CD14-positive monocyte (primary cell): ENCODE measurements around the gene TBXAS1. TPM values are rescaled to one million over a fixed set of nuclear protein-coding genes. Genes with fewer than 3 reads are reported as not detected.

Experiments
- DNase-seq, 3 donors: peaks; one replicate each; pipeline ENCODE4 v3.0.0-alpha.2; 2011 to 2022
- H2AFZ ChIP-seq: 2 replicates; pipeline ENCODE4 v1.6.0; 2012; ENCODE audit warnings: mild to moderate bottlenecking, low read depth, low read length, inconsistent platforms; ENCODE audit not compliant: insufficient read depth, poor library complexity, severe bottlenecking
- H3K27ac ChIP-seq, 2 donors: 1 replicate in 1 of 2; 2 replicates in 1 of 2; pipeline ENCODE4 v1.5.1; 2012 to 2013; ENCODE audit warnings: low read length in 2 of 2, control low read depth in 1 of 2, inconsistent platforms in 1 of 2, low read depth in 1 of 2, mild to moderate bottlenecking in 1 of 2
- H3K27me3 ChIP-seq, 2 donors: one replicate each; pipeline versions ENCODE4 v1.6.0 to v1.6.1; 2011 to 2013; ENCODE audit warnings: low read length in 2 of 2; ENCODE audit not compliant: control insufficient read depth in 2 of 2, insufficient read depth in 2 of 2
- H3K36me3 ChIP-seq, 2 donors: replicated peaks in 1 of 2; 1 replicate in 1 of 2; 2 replicates in 1 of 2; pipeline versions ENCODE4 v1.5.1 to v1.6.1; 2012 to 2013; ENCODE audit warnings: low read length in 2 of 2, control low read depth in 1 of 2, inconsistent platforms in 1 of 2, mild to moderate bottlenecking in 1 of 2; ENCODE audit not compliant: insufficient read depth in 2 of 2, control insufficient read depth in 1 of 2
- H3K4me1 ChIP-seq, 2 donors: 1 replicate in 1 of 2; 2 replicates in 1 of 2; pipeline versions ENCODE4 v1.5.1 to v1.6.1; 2012 to 2013; ENCODE audit warnings: low read length in 2 of 2, control low read depth in 1 of 2, inconsistent platforms in 1 of 2, mild to moderate bottlenecking in 1 of 2, moderate library complexity in 1 of 2; ENCODE audit not compliant: insufficient read depth in 2 of 2, control insufficient read depth in 1 of 2
- H3K4me2 ChIP-seq: replicated peaks from 2 replicates; pipeline ENCODE3; 2012; ENCODE audit warnings: low read length, moderate library complexity, mild to moderate bottlenecking; ENCODE audit not compliant: poor library complexity, severe bottlenecking; ENCODE audit errors: extremely low read depth
- H3K4me3 ChIP-seq, 3 experiments: fragments of 200-600 bp in 1 of 3; sonication (generic) in 1 of 3; replicated peaks in 1 of 3; 1 replicate in 2 of 3; 2 replicates in 1 of 3; pipeline ENCODE4 v1.5.1; 2011 to 2013; ENCODE audit warnings: low read length in 3 of 3, mild to moderate bottlenecking in 3 of 3, control low read depth in 2 of 3, low read depth in 2 of 3, inconsistent platforms in 1 of 3, moderate library complexity in 1 of 3
- H3K79me2 ChIP-seq: 2 replicates; pipeline ENCODE4 v1.6.0; 2012; ENCODE audit warnings: mild to moderate bottlenecking, control low read depth, inconsistent platforms, low read length, moderate library complexity; ENCODE audit not compliant: insufficient read depth
- H3K9ac ChIP-seq: 2 replicates; pipeline ENCODE4 v1.6.0; 2017; ENCODE audit warnings: low read length, mild to moderate bottlenecking; ENCODE audit not compliant: insufficient read depth, poor library complexity, severe bottlenecking
- H3K9me3 ChIP-seq, 2 donors: replicated peaks in 1 of 2; 1 replicate in 1 of 2; 2 replicates in 1 of 2; pipeline versions ENCODE4 v1.5.1 to v1.6.1; 2012 to 2013; ENCODE audit warnings: low read length in 2 of 2, control low read depth in 1 of 2; ENCODE audit not compliant: control insufficient read depth in 1 of 2, insufficient read depth in 1 of 2
- H4K20me1 ChIP-seq: 2 replicates; pipeline ENCODE4 v1.6.0; 2012; ENCODE audit warnings: mild to moderate bottlenecking, low read length, control low read depth, moderate library complexity; ENCODE audit not compliant: insufficient read depth
- H3K27ac Mint-ChIP-seq, 7 donors: one replicate each; pipeline ENCODE4 v1.8.0; 2020; ENCODE audit warnings: mild to moderate bottlenecking in 7 of 7, mixed read lengths in 7 of 7, moderate library complexity in 6 of 7, inconsistent platforms in 2 of 7
- H3K27me3 Mint-ChIP-seq, 3 donors: one replicate each; pipeline ENCODE4 v1.8.0; 2021 to 2022; ENCODE audit warnings: low read depth in 3 of 3, mild to moderate bottlenecking in 3 of 3, mixed read lengths in 3 of 3, moderate library complexity in 3 of 3, inconsistent platforms in 1 of 3
- H3K36me3 Mint-ChIP-seq, 2 donors: one replicate each; pipeline ENCODE4 v1.8.0; 2020; ENCODE audit warnings: mixed read lengths in 2 of 2, inconsistent platforms in 1 of 2, mild to moderate bottlenecking in 1 of 2
- H3K4me1 Mint-ChIP-seq: one replicate; pipeline ENCODE4 v1.8.0; 2020; ENCODE audit warnings: mild to moderate bottlenecking, mixed read lengths
- H3K4me3 Mint-ChIP-seq, 2 donors: one replicate each; pipeline ENCODE4 v1.8.0; 2020; ENCODE audit warnings: mild to moderate bottlenecking in 2 of 2, mixed read lengths in 2 of 2, moderate library complexity in 1 of 2
- H3K9me3 Mint-ChIP-seq, 7 donors: one replicate each; pipeline ENCODE4 v1.8.0; 2020 to 2022; ENCODE audit warnings: mixed read lengths in 7 of 7, mild to moderate bottlenecking in 6 of 7, moderate library complexity in 6 of 7, inconsistent platforms in 2 of 7
- WGBS: methylation state at CpG from one replicate; pipeline ENCODE4 v1.1.5; 2013; ENCODE audit warnings: missing lambda C conversion rate; ENCODE audit not compliant: insufficient coverage; 5-methylcytosine and 5-hydroxymethylcytosine counted together
- intact Hi-C, 2 donors: fragments of 100-400 bp; cut with micrococcal nuclease; formaldehyde crosslinking; loops; one replicate each; pipeline versions ENCODE4 v1.15.0 to v1.15.1; 2023
- polyA plus RNA-seq, 3 donors: library from polyadenylated mRNA; depleted of rRNA in 1 of 3; unstranded in 2 of 3; stranded (reverse) in 1 of 3; fragments of 300-500 nt in 2 of 3; fragments of >200 nt in 1 of 3; fragmentation: Illumina TruSeq in 2 of 3; gene quantifications; 1 replicate in 2 of 3; 2 replicates in 1 of 3; pipeline ENCODE4 v1.2.3, GENCODE V29; 2012 to 2021
- TF ChIP-seq, protein P1 (sequence below): fragments of 200-600 bp; IDR thresholded peaks from one replicate; pipeline ENCODE4 v1.8.0; 2022; ENCODE audit warnings: antibody characterized with exemption, mild to moderate bottlenecking

The TBXAS1 gene
- polyA plus RNA-seq, 3 donors, result 289 to 335 (median 298) TPM

DNA sequence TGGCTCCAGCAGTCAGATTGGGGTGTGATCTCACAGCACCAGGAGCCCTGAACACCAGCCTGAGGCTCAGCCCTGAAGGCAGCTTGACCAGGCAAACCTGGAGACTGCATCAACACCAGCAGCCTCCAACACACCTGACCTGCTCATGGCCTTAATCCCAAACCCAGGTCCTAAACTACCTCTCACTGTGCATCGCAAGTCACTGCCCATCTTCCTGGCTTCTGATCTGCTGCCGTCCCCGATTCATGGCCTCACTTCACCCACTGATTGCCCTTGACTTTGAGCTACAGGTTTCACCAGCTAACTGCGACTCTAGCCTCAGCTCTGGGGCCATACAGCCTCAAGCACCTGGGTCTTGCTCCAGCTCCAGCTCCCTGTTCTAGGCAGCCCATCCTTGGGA lies 184.6 kb downstream of the TBXAS1 start:
- H3K36me3 Mint-ChIP-seq, result peaks cover 67 to 87% of the 10 kb centered on the region in 2 donors
- no peak overlapping the region for H3K27ac ChIP-seq
- no peak overlapping the region for H3K4me3 Mint-ChIP-seq
- peak overlapping the region in 1 of 7 donors; percentile 32 for H3K27ac Mint-ChIP-seq
- TF ChIP-seq, protein P1, sequence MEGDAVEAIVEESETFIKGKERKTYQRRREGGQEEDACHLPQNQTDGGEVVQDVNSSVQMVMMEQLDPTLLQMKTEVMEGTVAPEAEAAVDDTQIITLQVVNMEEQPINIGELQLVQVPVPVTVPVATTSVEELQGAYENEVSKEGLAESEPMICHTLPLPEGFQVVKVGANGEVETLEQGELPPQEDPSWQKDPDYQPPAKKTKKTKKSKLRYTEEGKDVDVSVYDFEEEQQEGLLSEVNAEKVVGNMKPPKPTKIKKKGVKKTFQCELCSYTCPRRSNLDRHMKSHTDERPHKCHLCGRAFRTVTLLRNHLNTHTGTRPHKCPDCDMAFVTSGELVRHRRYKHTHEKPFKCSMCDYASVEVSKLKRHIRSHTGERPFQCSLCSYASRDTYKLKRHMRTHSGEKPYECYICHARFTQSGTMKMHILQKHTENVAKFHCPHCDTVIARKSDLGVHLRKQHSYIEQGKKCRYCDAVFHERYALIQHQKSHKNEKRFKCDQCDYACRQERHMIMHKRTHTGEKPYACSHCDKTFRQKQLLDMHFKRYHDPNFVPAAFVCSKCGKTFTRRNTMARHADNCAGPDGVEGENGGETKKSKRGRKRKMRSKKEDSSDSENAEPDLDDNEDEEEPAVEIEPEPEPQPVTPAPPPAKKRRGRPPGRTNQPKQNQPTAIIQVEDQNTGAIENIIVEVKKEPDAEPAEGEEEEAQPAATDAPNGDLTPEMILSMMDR, result no peak
- H3K9me3 Mint-ChIP-seq, result peaks cover 0 to 2% (median 0%) of the 10 kb centered on the region in 7 donors
- WGBS, result 100% methylated on average over 4 of the region's 4 CpGs
- H4K20me1 ChIP-seq, result peaks cover 76% of the 10 kb centered on the region
- peaks cover 76 to 94% of the 10 kb centered on the region in 2 donors for H3K36me3 ChIP-seq
- H3K79me2 ChIP-seq, result no peaks in the 10 kb centered on the region
- H3K4me1 Mint-ChIP-seq, result no peaks in the 10 kb centered on the region
- H2AFZ ChIP-seq, result no peak overlapping the region
- H3K27me3 Mint-ChIP-seq, result peaks cover 2 to 3% (median 2%) of the 10 kb centered on the region in 3 donors
- H3K4me2 ChIP-seq, result no peak overlapping the region
- no peaks in the 10 kb centered on the region for H3K9me3 ChIP-seq
- no peaks in the 10 kb centered on the region for H3K27me3 ChIP-seq
- H3K4me3 ChIP-seq, result no peak overlapping the region
- no peaks in the 10 kb centered on the region for H3K4me1 ChIP-seq
- intact Hi-C loops, result no loop called here
- no peak for DNase-seq
- no peak overlapping the region for H3K9ac ChIP-seq

GRCh38 chr7:140014123-140014522 lies 185.1 kb downstream of the TBXAS1 start:
- peak overlapping the region in 1 of 7 donors; percentile 15 for H3K27ac Mint-ChIP-seq

More at GRCh38 chr7:140014123-140014522, 185.1 kb downstream of the TBXAS1 start:
- H4K20me1 ChIP-seq, result peaks cover 76% of the 10 kb centered on the region
- H3K27ac ChIP-seq, result no peak overlapping the region
- H3K9me3 ChIP-seq, result no peaks in the 10 kb centered on the region
- Mint-ChIP-seq H3K4me3 (no peak overlapping the region), H3K27me3 (peaks cover 2 to 3% (median 2%) of the 10 kb centered on the region in 3 donors), H3K9me3 (peaks cover 0 to 2% (median 0%) of the 10 kb centered on the region in 7 donors), H3K4me1 (no peaks in the 10 kb centered on the region), H3K36me3 (peaks cover 63 to 87% of the 10 kb centered on the region in 2 donors)
- TF ChIP-seq, protein P1, result no peak
- WGBS, result 98% methylated on average over 10 of the region's 10 CpGs
- H3K4me2 ChIP-seq, result no peak overlapping the region
- H2AFZ ChIP-seq, result no peak overlapping the region
- no peaks in the 10 kb centered on the region for H3K27me3 ChIP-seq
- intact Hi-C loops, result no loop called here
- DNase-seq, result no peak
- no peak overlapping the region for H3K4me3 ChIP-seq
- peaks cover 75 to 94% of the 10 kb centered on the region in 2 donors for H3K36me3 ChIP-seq
- H3K4me1 ChIP-seq, result no peaks in the 10 kb centered on the region
- H3K9ac ChIP-seq, result no peak overlapping the region
- H3K79me2 ChIP-seq, result no peaks in the 10 kb centered on the region
